SHP77 treated with DMSO at 0.1 percent for 48 hours (cell line): Measurements from ENCODE around the gene RAB3C.
A peak's percentile ranks its signal among the peaks of the same experiment; 100 is the strongest.
"Not testable (repeated sequence)": the region's sequence is repeated elsewhere in the genome, so short reads cannot be mapped to it uniquely, and the experiment has no call there.

Experiments
- DNase-seq: peaks from one replicate; lab custom pipeline; 2025; lab: John Stamatoyannopoulos, UW

Gene RAB3C, protein sequence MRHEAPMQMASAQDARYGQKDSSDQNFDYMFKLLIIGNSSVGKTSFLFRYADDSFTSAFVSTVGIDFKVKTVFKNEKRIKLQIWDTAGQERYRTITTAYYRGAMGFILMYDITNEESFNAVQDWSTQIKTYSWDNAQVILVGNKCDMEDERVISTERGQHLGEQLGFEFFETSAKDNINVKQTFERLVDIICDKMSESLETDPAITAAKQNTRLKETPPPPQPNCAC

DNA sequence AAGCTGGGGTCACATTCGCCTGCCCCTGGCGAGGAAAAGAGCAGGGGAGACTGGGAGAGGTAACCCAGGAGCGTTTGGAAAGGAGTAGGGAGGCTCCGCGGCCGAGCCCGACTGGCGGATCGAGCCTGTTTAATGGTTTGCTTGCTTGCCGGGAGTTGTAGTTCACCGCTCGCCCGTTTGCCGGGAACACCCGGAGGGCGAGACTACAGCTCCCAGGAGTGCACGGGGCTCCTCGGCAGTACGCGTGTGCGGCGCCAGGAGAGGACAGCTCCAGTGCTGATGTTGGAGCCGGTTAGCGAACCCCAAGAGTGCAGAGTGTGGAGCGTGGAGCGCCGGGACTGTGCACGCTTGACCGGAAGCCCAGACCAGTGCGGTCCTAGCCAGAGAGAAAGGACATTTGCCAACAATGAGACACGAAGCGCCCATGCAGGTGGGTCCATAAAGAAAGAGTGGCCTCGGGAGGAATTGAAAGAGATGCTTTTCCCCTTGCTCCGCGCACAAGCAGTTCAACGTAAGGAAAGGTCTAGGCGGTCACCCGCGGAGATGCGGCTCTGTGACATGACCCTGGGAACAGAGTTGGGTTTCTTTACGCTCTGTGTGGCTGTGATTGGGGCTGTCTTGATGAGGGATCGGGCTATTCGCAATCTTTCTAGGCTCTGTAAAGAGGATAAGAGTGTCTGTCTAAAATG lies at the start of gene RAB3C:
Gene RAB3C, plus strand, starts transcription at position 273 of the 689 bp plus-strand sequence. Its CDS starts 134 bp downstream, at position 407.
- peak; percentile 96 for DNase-seq

DNA sequence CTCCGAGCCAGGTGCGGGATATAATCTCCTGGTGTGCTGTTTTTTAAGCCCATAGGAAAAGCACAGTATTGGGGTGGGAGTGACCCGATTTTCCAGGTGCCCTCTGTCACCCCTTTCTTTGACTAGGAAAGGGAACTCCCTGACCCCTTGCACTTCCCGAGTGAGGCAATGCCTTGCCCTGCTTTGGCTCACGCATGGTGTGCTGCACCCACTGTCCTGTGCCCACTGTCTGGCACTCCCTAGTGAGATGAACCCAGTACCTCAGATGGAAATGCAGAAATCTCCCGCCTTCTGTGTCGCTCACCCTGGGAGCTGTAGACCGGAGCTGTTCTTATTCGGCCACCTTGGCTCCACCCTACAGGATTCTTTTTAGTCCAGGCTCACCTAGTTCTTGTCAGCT lies 40.9 kb upstream of the RAB3C start:
- DNase-seq: peak; percentile 13

DNA sequence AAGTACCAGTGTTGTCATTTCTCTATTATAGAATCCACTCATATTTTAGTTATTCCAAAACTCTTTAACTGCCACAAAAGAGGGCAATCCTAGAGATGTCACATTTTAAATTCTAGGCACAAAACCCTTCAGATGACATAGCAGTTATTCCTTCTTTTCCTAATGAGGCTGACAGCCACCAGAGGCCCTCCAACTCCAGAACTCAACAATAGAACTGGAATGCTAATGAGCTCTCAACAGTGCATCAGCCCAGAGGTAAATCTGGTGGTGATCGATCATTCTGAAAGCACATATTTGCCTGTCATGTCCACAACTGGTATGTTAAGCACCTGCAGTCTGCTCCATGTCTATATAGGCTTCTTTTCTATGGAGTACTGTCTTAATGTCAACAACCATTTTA lies 40.2 kb upstream of the RAB3C start:
- DNase-seq: peak; percentile 52

- DNase-seq: no peak
Measured at GRCh38 chr5:58543723-58544122, 39.2 kb upstream of the RAB3C start.

GRCh38 chr5:58544195-58544594 lies 38.7 kb upstream of the RAB3C start:
- no peak for DNase-seq

GRCh38 chr5:58544926-58545325 lies 37.9 kb upstream of the RAB3C start:
- DNase-seq: no peak

GRCh38 chr5:58545912-58546311 lies 37.0 kb upstream of the RAB3C start:
- no peak for DNase-seq

- DNase-seq: no peak
Measured at GRCh38 chr5:58548068-58548467, 34.8 kb upstream of the RAB3C start.

- DNase-seq: no peak
Measured at GRCh38 chr5:58551492-58551891, 31.4 kb upstream of the RAB3C start.

GRCh38 chr5:58557665-58558338 lies 25.1 kb upstream of the RAB3C start:
- DNase-seq: not testable (repeated sequence)

- not testable (repeated sequence) for DNase-seq
Measured at GRCh38 chr5:58563016-58563700, 19.7 kb upstream of the RAB3C start.

DNA sequence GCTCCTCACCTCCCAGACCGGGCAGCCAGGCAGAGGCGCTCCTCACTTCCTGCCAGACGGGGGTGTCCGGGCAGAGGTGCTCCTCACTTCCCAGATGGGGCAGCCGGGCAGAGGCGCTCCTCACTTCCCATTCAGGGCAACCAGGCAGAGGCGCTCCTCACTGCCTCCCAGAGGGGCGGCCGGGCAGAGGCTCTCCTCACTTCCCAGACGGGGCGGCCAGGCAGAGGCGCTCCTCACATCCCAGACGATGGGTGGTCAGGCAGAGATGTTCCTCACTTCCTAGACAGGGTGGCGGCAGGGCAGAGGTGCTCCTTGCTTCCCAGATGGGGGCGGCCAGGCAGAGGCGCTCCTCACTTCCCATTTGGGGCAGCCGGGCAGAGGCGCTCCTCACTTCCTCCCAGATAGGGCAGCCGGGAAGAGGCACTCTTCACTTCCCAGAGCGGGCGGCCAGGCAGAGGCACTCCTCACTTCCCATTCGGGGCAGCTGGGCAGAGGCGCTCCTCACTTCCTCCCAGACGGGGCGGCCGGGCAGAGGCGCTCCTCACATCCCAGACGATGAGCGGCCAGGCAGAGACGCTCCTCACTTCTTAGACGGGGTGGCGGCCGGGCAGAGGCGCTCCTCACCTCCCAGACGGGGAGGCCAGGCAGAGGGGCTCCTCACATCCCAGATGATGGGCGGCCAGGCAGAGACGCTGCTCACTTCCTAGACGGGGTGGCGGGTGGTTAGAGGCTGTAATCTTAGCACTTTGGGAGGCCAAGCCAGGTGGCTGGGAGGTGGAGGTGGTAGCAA lies 18.6 kb upstream of the RAB3C start:
- not testable (repeated sequence) for DNase-seq

GRCh38 chr5:58565033-58565432 lies 17.8 kb upstream of the RAB3C start:
- DNase-seq: no peak

DNA sequence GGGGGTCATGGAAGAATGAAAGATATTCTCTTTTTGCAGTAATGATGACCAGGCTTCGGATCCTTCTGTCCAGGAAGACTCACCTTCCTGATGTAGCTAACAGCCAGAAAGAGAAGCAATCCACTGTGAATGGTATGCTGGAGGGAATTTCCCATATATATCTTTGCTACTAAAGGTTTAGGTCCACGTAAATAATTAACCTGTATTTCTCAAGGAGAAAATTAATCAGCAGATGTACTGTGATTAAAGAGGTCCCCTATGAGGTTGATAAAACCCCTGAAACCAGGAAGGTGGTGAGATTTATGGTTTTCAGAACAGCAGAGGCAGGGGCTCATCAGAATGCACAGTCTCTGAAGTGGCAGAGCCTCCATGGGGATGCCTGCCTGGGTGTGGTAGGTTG lies 11.4 kb upstream of the RAB3C start:
- DNase-seq: no peak

DNA sequence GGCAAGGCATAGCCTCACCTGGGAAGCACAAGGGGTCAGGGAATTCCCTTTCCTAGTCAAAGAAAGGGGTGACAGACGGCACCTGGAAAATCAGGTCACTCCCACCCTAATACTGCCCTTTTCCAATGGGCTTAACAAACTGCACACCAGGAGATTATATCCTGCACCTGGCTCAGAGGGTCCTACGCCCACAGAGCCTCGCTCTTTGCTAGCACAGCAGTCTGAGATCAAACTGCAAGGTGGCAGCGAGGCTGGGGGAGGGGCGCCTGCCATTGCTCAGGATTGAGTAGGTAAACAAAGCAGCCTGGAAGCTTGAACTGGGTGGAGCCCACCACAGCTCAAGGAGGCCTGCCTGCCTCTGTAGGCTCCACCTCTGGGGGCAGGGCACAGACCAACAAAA lies 9.9 kb upstream of the RAB3C start:
- not testable (repeated sequence) for DNase-seq

DNA sequence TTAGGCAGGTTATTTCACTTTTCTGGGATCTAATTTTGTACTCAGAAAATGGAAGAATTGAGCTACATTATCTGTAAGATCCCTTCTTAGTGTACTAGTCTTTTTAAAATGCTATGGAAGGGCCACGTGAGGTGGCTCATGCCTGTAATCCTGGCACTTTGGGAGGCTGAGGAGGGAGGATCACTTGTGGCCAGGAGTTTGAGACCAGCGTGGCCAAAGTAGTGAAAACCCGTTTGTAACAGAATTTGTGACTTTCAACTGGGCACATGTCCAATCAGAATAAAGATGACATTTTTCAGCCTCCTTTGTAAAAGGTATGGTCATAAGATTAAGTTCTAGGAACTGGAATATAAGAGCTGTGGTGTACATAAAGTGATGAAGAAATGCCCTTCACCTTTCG lies 3.1 kb upstream of the RAB3C start:
- no peak for DNase-seq

DNA sequence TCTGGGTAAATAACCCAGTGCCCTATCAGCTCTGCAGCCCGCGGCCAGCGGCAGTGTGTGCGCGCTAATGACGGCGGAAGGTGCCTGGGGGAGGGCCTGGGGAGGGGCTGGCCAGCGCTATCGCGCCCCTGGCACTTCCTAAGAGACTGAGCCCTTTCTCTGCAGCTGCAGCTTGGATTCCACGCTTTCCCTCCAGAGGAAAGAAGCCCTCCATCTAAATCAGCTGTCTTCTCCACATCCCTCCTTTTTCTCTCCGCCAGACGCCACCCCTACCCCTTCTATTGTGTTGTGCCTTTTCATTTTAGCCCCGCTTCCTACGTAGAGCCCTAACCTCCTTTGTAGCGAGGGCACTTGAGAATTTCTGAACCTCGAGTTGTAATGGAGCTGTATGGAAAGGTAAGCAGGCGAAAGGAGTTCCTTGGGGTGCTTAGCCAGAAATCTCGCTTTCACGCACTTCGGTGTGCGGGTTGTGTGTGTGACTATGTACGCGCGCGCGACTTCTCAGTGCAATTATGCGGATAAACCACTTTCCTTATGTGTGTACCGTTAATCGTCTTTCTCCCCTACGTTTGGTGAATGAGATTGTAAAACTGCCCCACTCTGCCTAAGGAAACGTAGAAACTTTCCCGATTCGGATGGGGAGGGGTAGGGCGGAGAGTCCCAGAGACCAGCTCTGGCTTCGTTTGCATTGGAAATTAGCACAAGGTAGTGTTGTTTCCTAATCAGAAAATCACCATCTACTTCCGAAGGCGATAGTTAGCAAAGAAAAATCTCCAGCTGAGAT lies 664 bp upstream of the RAB3C start:
- peak; percentile 79 for DNase-seq

DNA sequence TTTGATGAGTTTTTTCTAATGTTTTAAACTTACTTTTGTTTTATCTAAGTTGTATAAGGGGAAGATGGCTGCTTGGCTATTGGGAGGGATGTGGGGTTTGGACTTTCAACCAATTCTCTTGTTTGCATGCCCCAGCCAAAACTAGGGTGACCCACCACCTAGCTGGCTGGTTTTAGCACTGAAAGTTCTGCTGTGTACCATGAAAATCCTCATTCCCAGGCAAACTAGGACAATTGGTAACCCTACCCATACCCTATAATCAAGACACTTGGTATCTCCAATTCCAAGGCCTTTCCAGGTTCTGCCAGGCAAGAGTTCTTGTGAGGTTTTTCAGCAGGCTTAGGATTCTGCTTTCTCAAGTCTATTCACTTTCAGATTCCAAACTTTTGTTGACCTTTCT lies 13.1 kb downstream of the RAB3C start:
- no peak for DNase-seq

DNA sequence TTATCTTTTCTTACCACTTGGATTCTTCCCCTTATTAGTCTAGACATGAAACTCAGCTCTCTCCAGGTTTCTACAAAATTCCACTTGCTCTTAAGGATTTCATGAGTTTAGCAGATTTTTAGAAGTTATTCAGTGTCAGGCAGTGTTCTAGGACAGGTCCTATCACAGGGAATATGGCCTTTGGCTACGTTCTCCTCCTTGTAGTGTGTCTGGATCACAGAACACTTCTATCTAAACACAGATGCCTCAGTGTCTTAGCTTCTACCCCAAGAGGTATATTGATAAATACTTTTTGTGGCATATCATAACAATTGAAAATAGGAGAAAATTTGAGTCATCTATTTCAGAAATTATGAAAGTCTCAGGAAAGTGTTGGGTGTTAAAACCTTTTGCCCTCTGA lies 15.6 kb downstream of the RAB3C start:
- no peak for DNase-seq

DNA sequence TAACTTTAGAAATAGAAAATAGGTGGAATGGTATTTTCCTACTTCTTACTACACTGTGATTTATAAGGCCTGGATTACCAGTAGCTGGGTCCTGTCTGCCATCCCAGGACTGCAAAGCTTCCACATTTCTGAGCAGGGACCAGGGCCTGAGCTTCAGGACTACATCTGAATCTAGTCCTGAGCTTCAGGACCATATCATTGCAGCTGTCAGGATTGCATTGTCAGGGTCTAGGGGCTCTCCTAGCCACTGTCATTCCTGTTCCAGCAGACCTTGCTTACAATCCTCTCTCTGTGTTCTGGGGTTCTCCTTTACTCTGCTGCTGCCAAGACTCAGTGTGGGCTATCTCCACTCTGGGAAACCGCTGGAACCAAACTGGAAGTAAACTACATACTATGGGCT lies 16.3 kb downstream of the RAB3C start:
- DNase-seq: no peak

DNA sequence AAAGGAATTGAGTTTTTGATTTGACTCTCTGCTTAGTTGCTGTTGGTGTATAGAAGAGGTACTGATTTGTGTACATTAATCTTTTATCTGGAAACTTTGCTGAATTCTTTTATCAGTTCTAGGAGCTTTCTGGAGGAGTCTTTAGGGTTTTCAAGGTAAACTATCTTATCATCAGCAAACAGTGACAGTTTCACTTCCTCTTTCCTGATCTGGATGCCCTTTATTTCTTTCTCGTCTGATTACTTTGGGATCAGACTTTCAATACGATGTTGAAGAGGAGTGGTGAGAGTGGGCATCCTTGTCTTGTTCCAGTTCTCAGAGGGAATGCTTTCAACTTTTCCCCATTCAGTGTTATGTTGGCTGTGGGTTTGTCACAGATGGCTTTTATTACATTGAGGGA lies 17.7 kb downstream of the RAB3C start:
- DNase-seq: not testable (repeated sequence)
